PC-9 (cell line): Measurements from ENCODE around the gene SLC6A8. TPM values are rescaled to one million over a fixed set of nuclear protein-coding genes. Genes with fewer than 3 reads are reported as not detected.

Experiments
- BruUV-seq: library from RNA; stranded (reverse); fragments of 400-500 nt; replicated peaks from 2 replicates; lab custom pipeline; 2021; lab: Mats Ljungman, UMichigan
- CTCF ChIA-PET: fragments of 300-600 bp; sonication (Branson Sonifier 250); formaldehyde crosslinking; loops from one replicate; lab custom pipeline; 2022; ENCODE audit warnings: antibody characterized with exemption; lab: Charles Lee
- POLR2A ChIA-PET: fragments of 300-600 bp; sonication (Branson Sonifier 250); formaldehyde crosslinking; loops from one replicate; lab custom pipeline; 2022; ENCODE audit warnings: antibody characterized with exemption; ENCODE audit not compliant: unreplicated experiment; lab: Charles Lee
- DNase-seq, 2 experiments: peaks; one replicate each; pipeline versions ENCODE4 v3.0.0 to v3.0.0-alpha.2; 2015 to 2022; ENCODE audit warnings: mixed read lengths in 1 of 2
- H2AFZ ChIP-seq: fragments of 200-600 bp; sonication (generic); 2 replicates; pipeline ENCODE4 v1.8.1; 2017; ENCODE audit warnings: antibody characterized with exemption
- H3F3A ChIP-seq: fragments of 200-600 bp; sonication (generic); 2 replicates; pipeline ENCODE4 v1.8.1; 2017; ENCODE audit warnings: antibody characterized with exemption, mild to moderate bottlenecking, low read depth; ENCODE audit not compliant: insufficient read depth
- H3K27ac ChIP-seq: fragments of 200-600 bp; sonication (generic); 2 replicates; pipeline ENCODE4 v1.6.1; 2016; ENCODE audit warnings: mixed run types
- H3K27me3 ChIP-seq: fragments of 200-600 bp; sonication (generic); 2 replicates; pipeline ENCODE4 v1.6.1; 2016; ENCODE audit warnings: low read depth, mixed run types; ENCODE audit not compliant: insufficient read depth
- H3K36me3 ChIP-seq: fragments of 200-600 bp; sonication (generic); 2 replicates; pipeline ENCODE4 v1.6.1; 2016; ENCODE audit warnings: low read depth, mixed run types
- H3K4me1 ChIP-seq: fragments of 200-600 bp; sonication (generic); replicated peaks from 2 replicates; pipeline ENCODE4 v1.6.1; 2016; ENCODE audit warnings: mixed run types; ENCODE audit not compliant: insufficient read depth
- H3K4me2 ChIP-seq: fragments of 200-600 bp; sonication (generic); 2 replicates; pipeline ENCODE4 v1.6.1; 2017; ENCODE audit warnings: mixed run types
- H3K4me3 ChIP-seq: fragments of 200-600 bp; sonication (generic); 2 replicates; pipeline ENCODE4 v1.6.1; 2016; ENCODE audit warnings: mixed run types
- H3K79me2 ChIP-seq: fragments of 200-600 bp; sonication (generic); 2 replicates; pipeline ENCODE4 v1.6.1; 2017; ENCODE audit warnings: low read depth, mixed run types
- H3K9me2 ChIP-seq: fragments of 200-600 bp; sonication (generic); 2 replicates; pipeline ENCODE4 v1.8.1; 2017; ENCODE audit warnings: mild to moderate bottlenecking; ENCODE audit not compliant: insufficient read depth
- H3K9me3 ChIP-seq: fragments of 200-600 bp; sonication (generic); 2 replicates; pipeline ENCODE4 v1.8.1; 2016; ENCODE audit warnings: low read depth; ENCODE audit not compliant: insufficient read depth
- H4K20me1 ChIP-seq: fragments of 200-600 bp; sonication (generic); 2 replicates; pipeline ENCODE4 v1.8.1; 2017; ENCODE audit not compliant: insufficient read depth
- EZH2 ChIP-seq: fragments of 200-600 bp; sonication (generic); IDR thresholded peaks from 2 replicates; pipeline ENCODE4 v1.8.0; 2017; ENCODE audit warnings: antibody characterized with exemption, low read depth
- intact Hi-C: fragments of 100-400 bp; cut with micrococcal nuclease; formaldehyde crosslinking; loops from one replicate; pipeline ENCODE4 v1.10.0; 2022; ENCODE audit not compliant: unreplicated experiment
- total RNA-seq: library from RNA; stranded (reverse); gene quantifications from 2 replicates; pipeline ENCODE4 v1.2.3, GENCODE V29; 2021
- TF ChIP-seq, protein P1 (sequence below): fragments of 200-600 bp; sonication (generic); conservative IDR thresholded peaks from 2 replicates; pipeline ENCODE4 v1.6.1; 2017; ENCODE audit warnings: mixed run types, antibody characterized with exemption, mild to moderate bottlenecking, moderate library complexity

SLC6A8 gene
- total RNA-seq, 1 experiment from 2014 or later = 40.5 TPM

DNA sequence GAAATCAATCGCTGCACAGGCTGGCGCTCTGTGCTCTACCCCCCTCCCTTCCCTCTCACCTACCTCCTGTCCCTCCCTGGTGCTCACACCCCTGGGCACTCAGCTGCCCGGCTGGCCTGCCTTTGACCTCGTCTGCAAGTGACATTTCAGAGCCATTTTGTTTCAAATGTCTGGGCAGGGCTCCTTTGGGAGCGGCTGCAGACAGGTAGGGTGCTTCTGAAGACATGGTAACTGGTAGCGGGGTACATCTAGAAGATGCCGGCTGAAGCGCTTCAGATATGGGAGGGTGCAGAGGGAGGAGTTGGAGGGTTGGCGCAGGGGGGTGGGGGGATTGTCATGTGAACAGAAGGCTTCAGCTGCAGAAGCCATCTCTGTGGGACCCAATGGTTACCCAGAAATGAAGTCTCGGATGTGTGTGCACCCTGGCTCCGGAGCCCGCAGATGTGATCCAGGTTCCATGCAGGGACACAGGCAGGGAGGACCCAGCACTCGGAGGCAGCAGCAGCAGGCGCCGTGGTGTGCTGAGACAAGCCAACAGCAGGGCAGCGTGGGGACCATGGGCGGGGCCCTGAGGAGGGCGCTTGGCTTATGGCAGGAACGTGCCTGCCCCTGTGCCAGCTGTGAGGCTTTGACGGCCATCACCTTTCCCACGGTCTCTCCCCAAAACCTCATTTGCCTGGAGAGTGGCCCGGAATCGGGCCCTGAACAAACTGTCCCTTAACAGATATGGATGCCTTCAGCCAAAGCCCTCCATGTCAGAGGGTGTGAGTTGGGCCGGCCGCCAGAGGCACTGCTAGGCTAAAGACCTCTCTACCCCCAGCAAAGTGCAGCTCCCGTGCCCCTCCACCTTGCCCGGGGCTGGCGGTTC lies 48.3 kb upstream of the SLC6A8 start:
- no TSS peak for BruUV-seq
- CTCF ChIA-PET = no interaction called here
- intact Hi-C loops = no loop called here
- peaks cover 38% of the 10 kb centered on the region for H3K27me3 ChIP-seq
- H2AFZ ChIP-seq = no peak overlapping the region
- H3K4me2 ChIP-seq = no peak overlapping the region
- no peaks in the 10 kb centered on the region for H3F3A ChIP-seq
- no peaks in the 10 kb centered on the region for H3K79me2 ChIP-seq
- no peak overlapping the region for H3K4me3 ChIP-seq
- DNase-seq = no peak
- H4K20me1 ChIP-seq = no peaks in the 10 kb centered on the region
- POLR2A ChIA-PET = interaction anchor here (0.6 kb wide), 1 partner anchor 13 kb away, joined by 6 read pairs; no protein-coding TSS in a partner anchor
- no peaks in the 10 kb centered on the region for H3K9me3 ChIP-seq
- H3K4me1 ChIP-seq = no peaks in the 10 kb centered on the region
- no peak overlapping the region for H3K27ac ChIP-seq
- no peak for TF ChIP-seq EZH2
- TF ChIP-seq, protein P1, sequence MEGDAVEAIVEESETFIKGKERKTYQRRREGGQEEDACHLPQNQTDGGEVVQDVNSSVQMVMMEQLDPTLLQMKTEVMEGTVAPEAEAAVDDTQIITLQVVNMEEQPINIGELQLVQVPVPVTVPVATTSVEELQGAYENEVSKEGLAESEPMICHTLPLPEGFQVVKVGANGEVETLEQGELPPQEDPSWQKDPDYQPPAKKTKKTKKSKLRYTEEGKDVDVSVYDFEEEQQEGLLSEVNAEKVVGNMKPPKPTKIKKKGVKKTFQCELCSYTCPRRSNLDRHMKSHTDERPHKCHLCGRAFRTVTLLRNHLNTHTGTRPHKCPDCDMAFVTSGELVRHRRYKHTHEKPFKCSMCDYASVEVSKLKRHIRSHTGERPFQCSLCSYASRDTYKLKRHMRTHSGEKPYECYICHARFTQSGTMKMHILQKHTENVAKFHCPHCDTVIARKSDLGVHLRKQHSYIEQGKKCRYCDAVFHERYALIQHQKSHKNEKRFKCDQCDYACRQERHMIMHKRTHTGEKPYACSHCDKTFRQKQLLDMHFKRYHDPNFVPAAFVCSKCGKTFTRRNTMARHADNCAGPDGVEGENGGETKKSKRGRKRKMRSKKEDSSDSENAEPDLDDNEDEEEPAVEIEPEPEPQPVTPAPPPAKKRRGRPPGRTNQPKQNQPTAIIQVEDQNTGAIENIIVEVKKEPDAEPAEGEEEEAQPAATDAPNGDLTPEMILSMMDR = no peak
- no peaks in the 10 kb centered on the region for H3K9me2 ChIP-seq
- H3K36me3 ChIP-seq = no peaks in the 10 kb centered on the region

DNA sequence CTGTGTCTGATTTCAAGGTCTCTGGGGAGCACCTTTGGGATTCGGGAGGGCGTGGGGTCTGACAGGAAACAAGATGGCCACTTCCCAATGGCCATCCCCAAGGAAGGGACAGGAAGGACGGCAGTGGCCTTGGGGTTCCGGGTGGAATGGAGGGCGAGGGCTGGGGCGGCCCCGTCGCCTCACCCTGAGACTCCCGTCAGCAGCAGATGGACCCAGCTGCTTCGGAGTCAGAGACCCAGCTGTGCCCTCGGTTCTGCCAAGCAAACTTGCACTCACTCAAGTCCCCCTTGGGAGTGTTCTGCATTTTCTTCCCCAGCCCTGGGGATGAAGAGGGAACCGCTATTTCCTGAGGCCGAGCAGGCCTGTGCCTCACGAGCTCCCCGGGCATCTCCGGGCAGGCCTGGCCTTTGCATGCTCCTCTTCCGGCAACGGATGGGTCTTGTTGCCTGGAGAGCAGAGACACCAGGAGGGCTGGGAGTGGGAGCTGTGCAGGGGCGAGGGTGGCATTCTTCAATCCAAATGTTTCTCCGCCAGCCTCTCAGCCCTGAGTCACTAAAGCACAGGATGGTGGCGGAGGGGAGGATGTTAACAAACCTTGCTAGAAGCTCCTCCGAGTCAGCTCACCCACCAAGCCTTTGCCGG lies 47.6 kb upstream of the SLC6A8 start:
- intact Hi-C loops = no loop called here
- H3K36me3 ChIP-seq = no peaks in the 10 kb centered on the region
- BruUV-seq = no TSS peak
- no peak overlapping the region for H2AFZ ChIP-seq
- no peak for DNase-seq
- H3K4me1 ChIP-seq = no peaks in the 10 kb centered on the region
- no peaks in the 10 kb centered on the region for H3K79me2 ChIP-seq
- no peak overlapping the region for H3K27ac ChIP-seq
- no peak overlapping the region for H3K4me2 ChIP-seq
- no peak for TF ChIP-seq EZH2
- TF ChIP-seq, protein P1 = no peak
- H3F3A ChIP-seq = no peaks in the 10 kb centered on the region
- POLR2A ChIA-PET = no interaction called here
- no peak overlapping the region for H3K4me3 ChIP-seq
- H3K9me2 ChIP-seq = no peaks in the 10 kb centered on the region
- CTCF ChIA-PET = interaction anchor here (0.6 kb wide), 2 partner anchors 27 to 114 kb away, joined by 3 to 8 read pairs; no protein-coding TSS in a partner anchor
- no peaks in the 10 kb centered on the region for H4K20me1 ChIP-seq
- H3K27me3 ChIP-seq = peaks cover 37% of the 10 kb centered on the region
- H3K9me3 ChIP-seq = no peaks in the 10 kb centered on the region

DNA sequence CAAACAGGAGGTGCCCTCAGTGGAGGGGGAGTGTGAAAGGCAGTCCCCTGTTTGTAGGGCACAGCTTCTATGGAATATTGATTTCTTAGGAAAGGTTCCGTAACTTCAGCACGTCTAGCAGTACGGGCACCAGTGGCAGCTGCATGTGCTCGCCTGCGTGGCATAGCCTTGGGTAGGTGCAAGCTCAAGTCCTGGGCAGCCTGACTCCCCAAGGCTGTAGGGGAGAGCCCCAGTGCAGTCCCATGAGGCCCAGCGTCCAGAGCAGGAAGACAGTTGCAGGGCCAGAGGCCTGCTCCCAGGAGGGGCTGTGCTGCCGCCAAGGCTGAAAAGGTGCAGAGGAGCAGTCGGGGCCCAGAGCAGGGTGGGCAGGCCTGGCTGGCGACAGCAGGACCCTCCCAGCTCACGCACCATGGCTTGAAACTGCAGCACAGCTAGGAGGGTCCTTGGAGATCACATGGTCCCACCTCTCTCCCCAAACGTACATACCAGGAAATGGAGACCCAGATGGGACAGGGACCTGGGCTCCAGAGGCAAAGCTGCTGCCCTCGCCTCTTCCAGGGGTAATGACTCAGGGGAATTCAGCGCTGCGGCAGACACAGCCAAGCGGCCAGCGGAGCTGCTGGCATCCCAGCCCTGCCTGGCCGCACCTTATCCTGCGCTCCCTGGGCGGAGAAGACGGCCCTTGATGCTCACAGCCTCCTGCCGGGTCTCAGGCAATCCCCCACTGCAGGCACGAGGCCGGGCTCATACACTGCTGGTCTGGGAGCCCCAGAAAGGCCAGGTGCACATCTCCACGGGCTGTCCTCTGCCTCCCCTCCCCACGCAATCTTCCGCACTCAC lies 46.8 kb upstream of the SLC6A8 start:
- no peak for DNase-seq
- no peaks in the 10 kb centered on the region for H4K20me1 ChIP-seq
- no peaks in the 10 kb centered on the region for H3K79me2 ChIP-seq
- no peaks in the 10 kb centered on the region for H3F3A ChIP-seq
- H3K9me2 ChIP-seq = no peaks in the 10 kb centered on the region
- H3K4me3 ChIP-seq = no peak overlapping the region
- peaks cover 34% of the 10 kb centered on the region for H3K27me3 ChIP-seq
- no peaks in the 10 kb centered on the region for H3K36me3 ChIP-seq
- no TSS peak for BruUV-seq
- no peaks in the 10 kb centered on the region for H3K9me3 ChIP-seq
- intact Hi-C loops = no loop called here
- H3K27ac ChIP-seq = no peak overlapping the region
- H2AFZ ChIP-seq = no peak overlapping the region
- TF ChIP-seq, protein P1 = no peak
- no peak for TF ChIP-seq EZH2
- H3K4me1 ChIP-seq = peaks cover 3% of the 10 kb centered on the region
- ChIA-PET CTCF (interaction anchor here (0.6 kb wide), 2 partner anchors 26 to 113 kb away, joined by 3 to 8 read pairs; no protein-coding TSS in a partner anchor), POLR2A (no interaction called here)
- H3K4me2 ChIP-seq = no peak overlapping the region
